ENCODE results near the gene PHLDA3.
A peak's percentile ranks its signal among the peaks of the same experiment; 100 is the strongest.
"Not testable (repeated sequence)": the region's sequence is repeated elsewhere in the genome, so short reads cannot be mapped to it uniquely, and the experiment has no call there.

The PHLDA3 gene

GRCh38 chr1:201472321-201472720 is 3.3 kb upstream of the PHLDA3 start:
- H3K9ac ChIP-seq (ENCODE audit: low read depth, low read length); H3K9me3 ChIP-seq (ENCODE audit: control insufficient read depth, insufficient read depth, low read length); H3K27ac ChIP-seq (ENCODE audit: low read depth, low read length); H3K4me3 ChIP-seq (ENCODE audit: low read depth, low read length); H3K36me3 ChIP-seq (ENCODE audit: control insufficient read depth, insufficient read depth, low read length): not testable (repeated sequence)
- peaks cover 18% of the 10 kb centered on the region for H3K4me1 ChIP-seq (ENCODE audit: control insufficient read depth, insufficient read depth, low read length)
- peaks cover 39% of the 10 kb centered on the region for H3K27me3 ChIP-seq (ENCODE audit: control insufficient read depth, insufficient read depth, low read length)

DNA sequence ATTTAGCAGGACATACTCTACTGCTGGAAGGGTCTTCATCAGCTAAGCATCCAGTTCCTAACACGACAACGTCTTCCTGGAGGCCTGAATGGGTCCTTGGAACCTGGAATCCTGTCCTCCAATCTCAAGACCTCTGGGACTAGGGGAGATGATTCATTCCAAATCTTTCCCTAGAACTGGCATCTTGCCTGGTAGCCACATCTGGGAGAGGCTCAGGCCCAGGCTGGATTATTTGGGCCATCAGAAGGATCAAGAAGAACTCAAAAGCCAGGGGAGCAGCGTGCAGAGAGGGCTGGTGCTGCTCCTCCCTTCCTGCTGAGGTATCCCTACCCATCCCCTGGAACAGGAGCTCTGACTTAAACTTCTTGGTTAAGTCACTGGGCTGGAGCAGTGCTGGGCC is 2.8 kb upstream of the PHLDA3 start:
- peaks cover 39% of the 10 kb centered on the region for H3K27me3 ChIP-seq (ENCODE audit: control insufficient read depth, insufficient read depth, low read length)
- H3K36me3 ChIP-seq (ENCODE audit: control insufficient read depth, insufficient read depth, low read length), result no peaks in the 10 kb centered on the region
- peaks cover 18% of the 10 kb centered on the region for H3K4me1 ChIP-seq (ENCODE audit: control insufficient read depth, insufficient read depth, low read length)
- H3K9ac ChIP-seq (ENCODE audit: low read depth, low read length), result no peak overlapping the region
- no peak overlapping the region for H3K4me3 ChIP-seq (ENCODE audit: low read depth, low read length)
- no peaks in the 10 kb centered on the region for H3K9me3 ChIP-seq (ENCODE audit: control insufficient read depth, insufficient read depth, low read length)
- H3K27ac ChIP-seq (ENCODE audit: low read depth, low read length), result no peak overlapping the region

- H3K9ac ChIP-seq (ENCODE audit: low read depth, low read length), result no peak overlapping the region
- H3K27ac ChIP-seq (ENCODE audit: low read depth, low read length), result no peak overlapping the region
- H3K9me3 ChIP-seq (ENCODE audit: control insufficient read depth, insufficient read depth, low read length), result no peaks in the 10 kb centered on the region
- peaks cover 39% of the 10 kb centered on the region for H3K27me3 ChIP-seq (ENCODE audit: control insufficient read depth, insufficient read depth, low read length)
- H3K36me3 ChIP-seq (ENCODE audit: control insufficient read depth, insufficient read depth, low read length), result peaks cover 8% of the 10 kb centered on the region
- H3K4me1 ChIP-seq (ENCODE audit: control insufficient read depth, insufficient read depth, low read length), result peaks cover 18% of the 10 kb centered on the region
- H3K4me3 ChIP-seq (ENCODE audit: low read depth, low read length), result no peak overlapping the region
Measured at GRCh38 chr1:201470581-201470980, 1.6 kb upstream of the PHLDA3 start.

- peaks cover 18% of the 10 kb centered on the region for H3K4me1 ChIP-seq (ENCODE audit: control insufficient read depth, insufficient read depth, low read length)
- H3K27me3 ChIP-seq (ENCODE audit: control insufficient read depth, insufficient read depth, low read length), result peaks cover 39% of the 10 kb centered on the region
- no peak overlapping the region for H3K27ac ChIP-seq (ENCODE audit: low read depth, low read length)
- peak overlapping the region; percentile 89 for H3K4me3 ChIP-seq (ENCODE audit: low read depth, low read length)
- H3K9ac ChIP-seq (ENCODE audit: low read depth, low read length), result peak overlapping the region; percentile 4; the same call in 1 of the 2 replicates
- H3K36me3 ChIP-seq (ENCODE audit: control insufficient read depth, insufficient read depth, low read length), result peaks cover 17% of the 10 kb centered on the region
- no peaks in the 10 kb centered on the region for H3K9me3 ChIP-seq (ENCODE audit: control insufficient read depth, insufficient read depth, low read length)
Measured at GRCh38 chr1:201469645-201470074, 672 bp upstream of the PHLDA3 start.

GRCh38 chr1:201468501-201468843 is 516 bp downstream of the PHLDA3 start:
- Histone ChIP-seq H3K36me3 (ENCODE audit: control insufficient read depth, insufficient read depth, low read length) (peaks cover 19% of the 10 kb centered on the region), H3K27ac (ENCODE audit: low read depth, low read length) (no peak overlapping the region), H3K4me1 (ENCODE audit: control insufficient read depth, insufficient read depth, low read length) (peaks cover 18% of the 10 kb centered on the region), H3K27me3 (ENCODE audit: control insufficient read depth, insufficient read depth, low read length) (peaks cover 39% of the 10 kb centered on the region), H3K9ac (ENCODE audit: low read depth, low read length) (peak overlapping the region; percentile 81), H3K9me3 (ENCODE audit: control insufficient read depth, insufficient read depth, low read length) (no peaks in the 10 kb centered on the region), H3K4me3 (ENCODE audit: low read depth, low read length) (peak overlapping the region; percentile 89)

DNA sequence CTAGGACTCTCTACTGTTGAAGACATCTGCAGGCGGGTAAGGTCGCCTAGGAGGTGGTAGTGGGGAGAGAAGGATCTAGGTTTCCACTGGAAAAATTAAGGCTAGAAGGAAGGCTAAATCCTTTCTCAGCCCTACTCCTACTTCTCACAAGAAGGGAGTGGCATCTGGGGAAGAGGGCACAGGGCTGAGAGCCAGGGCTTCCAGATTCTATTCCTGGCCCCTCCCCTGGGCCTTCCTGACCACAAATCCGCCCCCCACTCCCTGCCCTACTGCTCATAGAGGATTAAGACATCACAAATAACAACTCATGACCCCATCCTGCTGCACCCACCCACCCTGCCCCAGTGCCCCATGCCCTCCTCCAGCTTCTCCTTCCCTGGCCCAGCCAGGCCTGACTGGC is 2.5 kb downstream of the PHLDA3 start:
- peaks cover 19% of the 10 kb centered on the region for H3K36me3 ChIP-seq (ENCODE audit: control insufficient read depth, insufficient read depth, low read length)
- H3K27me3 ChIP-seq (ENCODE audit: control insufficient read depth, insufficient read depth, low read length), result peaks cover 35% of the 10 kb centered on the region
- no peaks in the 10 kb centered on the region for H3K9me3 ChIP-seq (ENCODE audit: control insufficient read depth, insufficient read depth, low read length)
- no peak overlapping the region for H3K27ac ChIP-seq (ENCODE audit: low read depth, low read length)
- peaks cover 18% of the 10 kb centered on the region for H3K4me1 ChIP-seq (ENCODE audit: control insufficient read depth, insufficient read depth, low read length)
- H3K9ac ChIP-seq (ENCODE audit: low read depth, low read length), result no peak overlapping the region
- H3K4me3 ChIP-seq (ENCODE audit: low read depth, low read length), result no peak overlapping the region; the same call in 1 of the 2 replicates

- Histone ChIP-seq H3K9me3 (ENCODE audit: control insufficient read depth, insufficient read depth, low read length) (no peaks in the 10 kb centered on the region), H3K9ac (ENCODE audit: low read depth, low read length) (0 out of 2 replicates have a peak overlapping the region, but pooled peaks have one; percentile 21), H3K4me3 (ENCODE audit: low read depth, low read length) (no peak overlapping the region), H3K36me3 (ENCODE audit: control insufficient read depth, insufficient read depth, low read length) (peaks cover 19% of the 10 kb centered on the region), H3K4me1 (ENCODE audit: control insufficient read depth, insufficient read depth, low read length) (peaks cover 18% of the 10 kb centered on the region), H3K27ac (ENCODE audit: low read depth, low read length) (no peak overlapping the region), H3K27me3 (ENCODE audit: control insufficient read depth, insufficient read depth, low read length) (peaks cover 28% of the 10 kb centered on the region)
Measured at GRCh38 chr1:201465698-201466290, 3.2 kb downstream of the PHLDA3 start.

DNA sequence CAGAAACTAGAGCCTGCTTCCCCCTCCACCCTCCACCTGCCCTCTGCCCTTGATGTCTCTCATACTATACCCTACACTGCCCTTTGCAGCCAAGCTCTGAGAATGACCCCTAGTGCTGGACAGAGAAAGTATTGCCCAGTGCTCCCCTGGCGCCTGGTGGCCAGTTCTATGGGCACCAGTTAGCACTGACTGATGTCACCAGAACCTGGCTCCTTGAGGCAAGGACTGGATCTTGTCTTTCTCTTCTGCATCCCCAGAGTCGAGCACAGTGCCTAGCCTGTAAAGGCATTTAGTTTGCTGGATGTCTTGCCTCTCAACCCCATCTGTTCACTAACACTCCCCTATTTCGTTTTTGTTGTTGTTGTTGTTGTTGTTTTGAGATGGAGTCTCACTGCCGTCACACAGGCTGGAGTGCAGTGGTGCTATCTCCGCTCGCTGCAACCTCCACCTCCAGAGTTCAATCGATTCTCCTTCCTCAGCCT is 5.9 kb downstream of the PHLDA3 start:
- peaks cover 6% of the 10 kb centered on the region; the same call in 1 of the 2 replicates for H3K4me1 ChIP-seq (ENCODE audit: control insufficient read depth, insufficient read depth, low read length)
- H3K9ac ChIP-seq (ENCODE audit: low read depth, low read length), result no peak overlapping the region
- H3K27me3 ChIP-seq (ENCODE audit: control insufficient read depth, insufficient read depth, low read length), result peaks cover 7% of the 10 kb centered on the region
- peaks cover 19% of the 10 kb centered on the region for H3K36me3 ChIP-seq (ENCODE audit: control insufficient read depth, insufficient read depth, low read length)
- no peaks in the 10 kb centered on the region for H3K9me3 ChIP-seq (ENCODE audit: control insufficient read depth, insufficient read depth, low read length)
- no peak overlapping the region for H3K4me3 ChIP-seq (ENCODE audit: low read depth, low read length)
- no peak overlapping the region for H3K27ac ChIP-seq (ENCODE audit: low read depth, low read length)

GRCh38 chr1:201461645-201462441 is 7.1 kb downstream of the PHLDA3 start:
- H3K9me3 ChIP-seq (ENCODE audit: control insufficient read depth, insufficient read depth, low read length), result no peaks in the 10 kb centered on the region
- H3K9ac ChIP-seq (ENCODE audit: low read depth, low read length), result no peak overlapping the region
- no peaks in the 10 kb centered on the region for H3K27me3 ChIP-seq (ENCODE audit: control insufficient read depth, insufficient read depth, low read length)
- peaks cover 19% of the 10 kb centered on the region for H3K36me3 ChIP-seq (ENCODE audit: control insufficient read depth, insufficient read depth, low read length)
- peaks cover 5% of the 10 kb centered on the region; the same call in 1 of the 2 replicates for H3K4me1 ChIP-seq (ENCODE audit: control insufficient read depth, insufficient read depth, low read length)
- no peak overlapping the region for H3K27ac ChIP-seq (ENCODE audit: low read depth, low read length)
- H3K4me3 ChIP-seq (ENCODE audit: low read depth, low read length), result no peak overlapping the region

GRCh38 chr1:201460814-201461644 is 8.0 kb downstream of the PHLDA3 start:
- H3K27me3 ChIP-seq (ENCODE audit: control insufficient read depth, insufficient read depth, low read length), result no peaks in the 10 kb centered on the region
- no peak overlapping the region for H3K9ac ChIP-seq (ENCODE audit: low read depth, low read length)
- H3K27ac ChIP-seq (ENCODE audit: low read depth, low read length), result peak overlapping the region; percentile 11
- H3K36me3 ChIP-seq (ENCODE audit: control insufficient read depth, insufficient read depth, low read length), result peaks cover 16% of the 10 kb centered on the region
- H3K9me3 ChIP-seq (ENCODE audit: control insufficient read depth, insufficient read depth, low read length), result no peaks in the 10 kb centered on the region
- peaks cover 11% of the 10 kb centered on the region; the same call in 1 of the 2 replicates for H3K4me1 ChIP-seq (ENCODE audit: control insufficient read depth, insufficient read depth, low read length)
- no peak overlapping the region for H3K4me3 ChIP-seq (ENCODE audit: low read depth, low read length)
